Measurements from ENCODE around the gene DNAH6. TPM values are rescaled to one million over a fixed set of nuclear protein-coding genes. Genes with fewer than 3 reads are reported as not detected.

DNAH6 gene, protein sequence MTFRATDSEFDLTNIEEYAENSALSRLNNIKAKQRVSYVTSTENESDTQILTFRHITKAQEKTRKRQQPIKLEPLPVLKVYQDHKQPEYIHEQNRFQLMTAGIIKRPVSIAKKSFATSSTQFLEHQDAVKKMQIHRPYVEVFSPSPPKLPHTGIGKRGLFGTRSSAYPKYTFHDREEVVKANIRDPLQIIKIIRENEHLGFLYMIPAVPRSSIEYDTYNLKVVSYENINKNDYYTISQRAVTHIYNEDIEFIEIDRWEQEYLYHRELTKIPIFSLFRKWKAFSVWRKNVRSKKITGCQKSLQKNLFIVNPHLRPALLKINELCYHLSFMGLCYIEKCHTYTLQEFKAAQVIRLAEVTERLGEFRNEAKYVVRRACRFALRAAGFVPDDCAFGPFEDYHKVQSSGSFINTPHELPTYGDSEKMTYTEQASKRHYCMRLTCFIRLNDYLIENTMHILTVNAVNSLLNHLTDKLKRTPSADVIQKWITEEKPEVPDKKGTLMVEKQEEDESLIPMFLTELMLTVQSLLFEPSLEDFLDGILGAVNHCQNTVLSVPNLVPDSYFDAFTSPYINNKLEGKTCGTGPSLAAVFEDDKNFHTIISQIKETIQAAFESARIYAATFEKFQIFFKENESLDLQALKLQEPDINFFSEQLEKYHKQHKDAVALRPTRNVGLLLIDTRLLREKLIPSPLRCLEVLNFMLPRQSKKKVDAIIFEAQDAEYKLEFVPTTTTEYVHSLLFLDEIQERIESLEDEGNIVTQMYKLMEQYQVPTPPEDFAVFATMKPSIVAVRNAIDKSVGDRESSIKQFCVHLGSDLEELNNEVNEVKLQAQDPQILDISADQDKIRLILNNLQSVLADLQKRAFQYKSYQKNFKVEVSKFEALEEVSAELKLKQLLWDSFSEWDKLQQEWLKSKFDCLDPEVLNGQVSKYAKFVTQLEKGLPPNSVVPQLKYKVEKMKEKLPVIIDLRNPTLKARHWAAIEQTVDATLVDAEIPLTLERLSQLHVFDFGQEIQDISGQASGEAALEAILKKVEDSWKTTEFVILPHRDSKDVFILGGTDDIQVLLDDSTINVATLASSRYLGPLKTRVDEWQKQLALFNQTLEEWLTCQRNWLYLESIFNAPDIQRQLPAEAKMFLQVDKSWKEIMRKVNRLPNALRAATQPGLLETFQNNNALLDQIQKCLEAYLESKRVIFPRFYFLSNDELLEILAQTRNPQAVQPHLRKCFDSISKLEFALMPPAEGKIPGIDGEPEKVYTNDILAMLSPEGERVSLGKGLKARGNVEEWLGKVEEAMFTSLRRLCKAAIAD (N-terminal part only)
- 0.04 TPM for total RNA-seq (2013)
- under 1 TPM in 1 of 3 donors, not detected in 2; 0.04 TPM for polyA plus RNA-seq
- polyA minus RNA-seq, result not detected in 2 replicates
- total RNA-seq, result 0 to 9.6 (median 0.41) reads per million in 11 experiments

DNA sequence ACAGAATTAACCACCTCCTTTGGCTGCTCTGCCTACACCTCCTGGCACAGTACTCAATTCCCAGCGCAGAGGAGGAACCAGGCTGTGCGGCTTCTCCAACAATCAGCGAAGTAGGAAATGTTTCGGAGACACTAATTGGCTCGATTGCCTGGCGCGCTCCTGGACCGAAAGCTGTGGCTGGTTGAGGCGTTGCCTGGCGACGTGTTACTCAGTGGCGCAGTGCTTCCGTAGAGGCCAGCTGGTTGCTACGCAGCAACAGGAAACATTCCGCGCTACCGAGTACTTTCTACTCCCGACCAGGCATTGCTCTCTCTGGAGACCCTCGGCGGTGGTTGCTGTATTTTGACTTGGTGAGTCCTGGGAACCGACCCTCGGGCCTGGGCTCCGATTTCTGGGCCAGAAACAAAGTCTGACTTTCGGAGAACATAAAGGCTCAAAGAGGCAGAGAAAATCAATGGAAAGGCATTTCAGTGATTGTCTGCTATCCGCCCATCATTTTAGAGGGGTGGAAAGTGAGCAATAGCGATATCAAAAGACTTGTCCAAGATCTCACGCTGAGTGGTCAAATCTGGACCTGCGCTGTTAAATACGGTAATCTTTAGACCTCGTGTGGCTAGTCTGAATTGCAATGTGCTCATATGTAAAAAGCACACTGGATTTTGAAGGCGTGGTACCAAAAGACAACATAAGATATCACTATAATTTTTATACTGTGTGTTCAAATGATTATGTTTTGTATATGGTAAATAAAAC lies at the start of gene DNAH6:
Gene DNAH6 (plus strand): TSS at position 265 of the 753 bp plus-strand sequence. CDS start 1,329 bp downstream, outside the sequence.
- Mint-ChIP-seq H3K36me3 (no peaks in the 10 kb centered on the region), H3K4me3 (peak within 1 kb of the TSS; percentile 83 to 92), H3K9me3 (peaks cover 2 to 8% (median 5%) of the 10 kb centered on the region in 7 donors), H3K27ac (peak within 1 kb of the TSS in 6 of 7 donors; percentile 44 to 77 (median 70)), H3K4me1 (peaks cover 12% of the 10 kb centered on the region), H3K27me3 (ENCODE audit: low read depth in 3 of 3) (peaks cover 6 to 26% (median 8%) of the 10 kb centered on the region in 3 donors)
- TF ChIP-seq, protein P1, sequence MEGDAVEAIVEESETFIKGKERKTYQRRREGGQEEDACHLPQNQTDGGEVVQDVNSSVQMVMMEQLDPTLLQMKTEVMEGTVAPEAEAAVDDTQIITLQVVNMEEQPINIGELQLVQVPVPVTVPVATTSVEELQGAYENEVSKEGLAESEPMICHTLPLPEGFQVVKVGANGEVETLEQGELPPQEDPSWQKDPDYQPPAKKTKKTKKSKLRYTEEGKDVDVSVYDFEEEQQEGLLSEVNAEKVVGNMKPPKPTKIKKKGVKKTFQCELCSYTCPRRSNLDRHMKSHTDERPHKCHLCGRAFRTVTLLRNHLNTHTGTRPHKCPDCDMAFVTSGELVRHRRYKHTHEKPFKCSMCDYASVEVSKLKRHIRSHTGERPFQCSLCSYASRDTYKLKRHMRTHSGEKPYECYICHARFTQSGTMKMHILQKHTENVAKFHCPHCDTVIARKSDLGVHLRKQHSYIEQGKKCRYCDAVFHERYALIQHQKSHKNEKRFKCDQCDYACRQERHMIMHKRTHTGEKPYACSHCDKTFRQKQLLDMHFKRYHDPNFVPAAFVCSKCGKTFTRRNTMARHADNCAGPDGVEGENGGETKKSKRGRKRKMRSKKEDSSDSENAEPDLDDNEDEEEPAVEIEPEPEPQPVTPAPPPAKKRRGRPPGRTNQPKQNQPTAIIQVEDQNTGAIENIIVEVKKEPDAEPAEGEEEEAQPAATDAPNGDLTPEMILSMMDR (IDR thresholded peaks at IDR 0.05), result no peak
- no peaks in the 10 kb centered on the region for H3K79me2 ChIP-seq (ENCODE audit: insufficient read depth, low read length)
- peak within 1 kb of the TSS; percentile 66 for H2AFZ ChIP-seq (ENCODE audit: insufficient read depth, low read depth, low read length, poor library complexity, severe bottlenecking)
- WGBS (ENCODE audit: insufficient coverage), result 7% methylated on average over 29 of the region's 31 CpGs
- H3K4me2 ChIP-seq (replicated peaks; ENCODE audit: extremely low read depth, low read length, poor library complexity, severe bottlenecking), result peak within 1 kb of the TSS; percentile 72
- H3K9me3 ChIP-seq (replicated peaks in 1 of 2; ENCODE audit: control insufficient read depth in 1 of 2, insufficient read depth in 1 of 2, low read length in 2 of 2), result no peaks in the 10 kb centered on the region
- intact Hi-C loops (cut with micrococcal nuclease), result no loop called here
- H3K27ac ChIP-seq (ENCODE audit: low read depth in 1 of 2, low read length in 2 of 2), result no peak within 1 kb of the TSS
- no peaks in the 10 kb centered on the region for H3K36me3 ChIP-seq (replicated peaks in 1 of 2; ENCODE audit: control insufficient read depth in 1 of 2, insufficient read depth in 2 of 2, low read length in 2 of 2)
- peaks cover 5 to 7% of the 10 kb centered on the region in 2 donors for H3K4me1 ChIP-seq (ENCODE audit: control insufficient read depth in 1 of 2, insufficient read depth in 2 of 2, low read length in 2 of 2)
- no peaks in the 10 kb centered on the region for H4K20me1 ChIP-seq (ENCODE audit: insufficient read depth, low read length)
- peaks cover 5 to 12% of the 10 kb centered on the region in 2 donors for H3K27me3 ChIP-seq (ENCODE audit: control insufficient read depth in 2 of 2, insufficient read depth in 2 of 2, low read length in 2 of 2)
- H3K9ac ChIP-seq (ENCODE audit: insufficient read depth, low read length, poor library complexity, severe bottlenecking), result no peak within 1 kb of the TSS
- peak; percentile 75 to 88 (median 83) for DNase-seq
- peak within 1 kb of the TSS in 2 of 3 experiments; percentile 20 to 74 for H3K4me3 ChIP-seq (replicated peaks in 1 of 3; ENCODE audit: low read depth in 2 of 3, low read length in 3 of 3)
